ENCODE measurements around the gene INSC. TPM values are rescaled to one million over a fixed set of nuclear protein-coding genes. Genes with fewer than 3 reads are reported as not detected.

Gene INSC
- total RNA-seq, 3 donors from 2014 or later, result not detected

- H3K9me3 Mint-ChIP-seq, result no peaks in the 10 kb centered on the region
- H3K4me3 Mint-ChIP-seq, result no peak overlapping the region
- peaks cover 5% of the 10 kb centered on the region for H3K27me3 Mint-ChIP-seq (ENCODE audit: low read depth)
- no peaks in the 10 kb centered on the region for H3K4me1 Mint-ChIP-seq (ENCODE audit: low read depth)
- no peak for DNase-seq
- no peaks in the 10 kb centered on the region for H3K36me3 Mint-ChIP-seq (ENCODE audit: insufficient read depth)
- ATAC-seq, result no peak
These were observed 62.0 kb downstream of the INSC start for GRCh38 chr11:15176646-15177163.

- no peak for DNase-seq
- ATAC-seq, result no peak
- Mint-ChIP-seq H3K9me3 (no peaks in the 10 kb centered on the region), H3K4me1 (ENCODE audit: low read depth) (no peaks in the 10 kb centered on the region), H3K27me3 (ENCODE audit: low read depth) (peaks cover 5% of the 10 kb centered on the region), H3K4me3 (no peak overlapping the region), H3K36me3 (ENCODE audit: insufficient read depth) (no peaks in the 10 kb centered on the region)
These were observed 62.8 kb downstream of the INSC start for GRCh38 chr11:15177491-15177890.

- Mint-ChIP-seq H3K27me3 (ENCODE audit: low read depth) (peaks cover 5% of the 10 kb centered on the region), H3K4me3 (no peak overlapping the region), H3K4me1 (ENCODE audit: low read depth) (no peaks in the 10 kb centered on the region), H3K36me3 (ENCODE audit: insufficient read depth) (no peaks in the 10 kb centered on the region), H3K9me3 (no peaks in the 10 kb centered on the region)
- ATAC-seq (no peak), DNase-seq (no peak)
These were observed 63.5 kb downstream of the INSC start for GRCh38 chr11:15178214-15178613.

GRCh38 chr11:15179167-15179566 lies 64.4 kb downstream of the INSC start:
- no peaks in the 10 kb centered on the region for H3K36me3 Mint-ChIP-seq (ENCODE audit: insufficient read depth)
- H3K4me3 Mint-ChIP-seq, result no peak overlapping the region

GRCh38 chr11:15180212-15180792 lies 65.6 kb downstream of the INSC start:
- H3K27me3 Mint-ChIP-seq (ENCODE audit: low read depth), result peaks cover 11% of the 10 kb centered on the region
- no peaks in the 10 kb centered on the region for H3K36me3 Mint-ChIP-seq (ENCODE audit: insufficient read depth)
- no peaks in the 10 kb centered on the region for H3K4me1 Mint-ChIP-seq (ENCODE audit: low read depth)
- H3K4me3 Mint-ChIP-seq, result no peak overlapping the region
- DNase-seq, result no peak
- H3K9me3 Mint-ChIP-seq, result no peaks in the 10 kb centered on the region
- ATAC-seq, result no peak

More at GRCh38 chr11:15179167-15179566, 64.4 kb downstream of the INSC start:
- ATAC-seq (no peak), DNase-seq (no peak)
- Mint-ChIP-seq H3K4me1 (ENCODE audit: low read depth) (no peaks in the 10 kb centered on the region), H3K27me3 (ENCODE audit: low read depth) (peaks cover 5% of the 10 kb centered on the region), H3K9me3 (no peaks in the 10 kb centered on the region)

GRCh38 chr11:15182372-15182771 lies 67.6 kb downstream of the INSC start:
- no peaks in the 10 kb centered on the region for H3K36me3 Mint-ChIP-seq (ENCODE audit: insufficient read depth)
- peaks cover 12% of the 10 kb centered on the region for H3K27me3 Mint-ChIP-seq (ENCODE audit: low read depth)
- DNase-seq (no peak), ATAC-seq (no peak)
- H3K4me1 Mint-ChIP-seq (ENCODE audit: low read depth), result no peaks in the 10 kb centered on the region
- no peak overlapping the region for H3K4me3 Mint-ChIP-seq
- H3K9me3 Mint-ChIP-seq, result no peaks in the 10 kb centered on the region

GRCh38 chr11:15185021-15185420 lies 70.3 kb downstream of the INSC start:
- ATAC-seq (no peak), DNase-seq (no peak)
- no peaks in the 10 kb centered on the region for H3K9me3 Mint-ChIP-seq
- no peaks in the 10 kb centered on the region for H3K36me3 Mint-ChIP-seq (ENCODE audit: insufficient read depth)
- H3K4me3 Mint-ChIP-seq, result no peak overlapping the region
- H3K27me3 Mint-ChIP-seq (ENCODE audit: low read depth), result peaks cover 9% of the 10 kb centered on the region
- H3K4me1 Mint-ChIP-seq (ENCODE audit: low read depth), result no peaks in the 10 kb centered on the region

- no peak overlapping the region for H3K4me3 Mint-ChIP-seq
- peaks cover 9% of the 10 kb centered on the region for H3K27me3 Mint-ChIP-seq (ENCODE audit: low read depth)
- ATAC-seq (no peak), DNase-seq (no peak)
- H3K4me1 Mint-ChIP-seq (ENCODE audit: low read depth), result no peaks in the 10 kb centered on the region
- H3K36me3 Mint-ChIP-seq (ENCODE audit: insufficient read depth), result no peaks in the 10 kb centered on the region
- H3K9me3 Mint-ChIP-seq, result no peaks in the 10 kb centered on the region
These were observed 71.4 kb downstream of the INSC start for GRCh38 chr11:15186146-15186545.

- Mint-ChIP-seq H3K4me3 (no peak overlapping the region), H3K4me1 (ENCODE audit: low read depth) (no peaks in the 10 kb centered on the region), H3K36me3 (ENCODE audit: insufficient read depth) (no peaks in the 10 kb centered on the region), H3K27me3 (ENCODE audit: low read depth) (peaks cover 12% of the 10 kb centered on the region), H3K9me3 (no peaks in the 10 kb centered on the region)
- ATAC-seq (no peak), DNase-seq (no peak)
These were observed 74.5 kb downstream of the INSC start for GRCh38 chr11:15189189-15189588.

- no peak overlapping the region for H3K4me3 Mint-ChIP-seq
- H3K9me3 Mint-ChIP-seq, result no peaks in the 10 kb centered on the region
- H3K4me1 Mint-ChIP-seq (ENCODE audit: low read depth), result no peaks in the 10 kb centered on the region
- H3K27me3 Mint-ChIP-seq (ENCODE audit: low read depth), result peaks cover 9% of the 10 kb centered on the region
- ATAC-seq, result no peak
- H3K36me3 Mint-ChIP-seq (ENCODE audit: insufficient read depth), result no peaks in the 10 kb centered on the region
- DNase-seq, result no peak
These were observed 75.1 kb downstream of the INSC start for GRCh38 chr11:15189641-15190365.

GRCh38 chr11:15190611-15191010 lies 75.9 kb downstream of the INSC start:
- H3K4me3 Mint-ChIP-seq, result no peak overlapping the region
- H3K36me3 Mint-ChIP-seq (ENCODE audit: insufficient read depth), result no peaks in the 10 kb centered on the region
- no peak for DNase-seq
- ATAC-seq, result no peak
- peaks cover 6% of the 10 kb centered on the region for H3K27me3 Mint-ChIP-seq (ENCODE audit: low read depth)
- H3K9me3 Mint-ChIP-seq, result no peaks in the 10 kb centered on the region
- H3K4me1 Mint-ChIP-seq (ENCODE audit: low read depth), result no peaks in the 10 kb centered on the region

- Mint-ChIP-seq H3K27me3 (ENCODE audit: low read depth) (peaks cover 3% of the 10 kb centered on the region), H3K4me3 (no peak overlapping the region), H3K9me3 (no peaks in the 10 kb centered on the region), H3K4me1 (ENCODE audit: low read depth) (no peaks in the 10 kb centered on the region), H3K36me3 (ENCODE audit: insufficient read depth) (no peaks in the 10 kb centered on the region)
- DNase-seq (no peak), ATAC-seq (no peak)
These were observed 77.4 kb downstream of the INSC start for GRCh38 chr11:15192005-15192556.

GRCh38 chr11:15194671-15195415 lies 80.1 kb downstream of the INSC start:
- ATAC-seq, result no peak
- Mint-ChIP-seq H3K9me3 (no peaks in the 10 kb centered on the region), H3K27me3 (ENCODE audit: low read depth) (peaks cover 3% of the 10 kb centered on the region), H3K36me3 (ENCODE audit: insufficient read depth) (no peaks in the 10 kb centered on the region), H3K4me1 (ENCODE audit: low read depth) (no peaks in the 10 kb centered on the region), H3K4me3 (no peak overlapping the region)
- no peak for DNase-seq

- no peak for DNase-seq
- H3K36me3 Mint-ChIP-seq (ENCODE audit: insufficient read depth), result no peaks in the 10 kb centered on the region
These were observed 80.9 kb downstream of the INSC start for GRCh38 chr11:15195454-15196200.

More at GRCh38 chr11:15195454-15196200, 80.9 kb downstream of the INSC start:
- ATAC-seq, result no peak
- no peaks in the 10 kb centered on the region for H3K9me3 Mint-ChIP-seq
- no peak overlapping the region for H3K4me3 Mint-ChIP-seq
- peaks cover 3% of the 10 kb centered on the region for H3K27me3 Mint-ChIP-seq (ENCODE audit: low read depth)
- no peaks in the 10 kb centered on the region for H3K4me1 Mint-ChIP-seq (ENCODE audit: low read depth)

Measured in activated T-cell treated with anti-CD3 and anti-CD28 coated beads, Interleukin-2, amount 50 U/mL, for 4 hours (primary cell).